OCI-LY7 (cell line): Measurements from ENCODE around the gene CSH2.

Experiments used
- CTCF ChIP-seq: fragments of 200-600 bp; sonication (generic); conservative IDR thresholded peaks from 2 replicates; pipeline ENCODE4 v1.5.1; 2014; ENCODE audit warnings: mild to moderate bottlenecking, antibody characterized with exemption, low read length, moderate library complexity, mixed read lengths
- EZH2phosphoT487 ChIP-seq: fragments of 200-600 bp; sonication (generic); IDR thresholded peaks from 2 replicates; pipeline ENCODE4 v1.6.1; 2018; ENCODE audit warnings: low read depth, borderline replicate concordance, mild to moderate bottlenecking, mixed run types, antibody characterized with exemption, low read length, moderate library complexity, mixed read lengths

DNA sequence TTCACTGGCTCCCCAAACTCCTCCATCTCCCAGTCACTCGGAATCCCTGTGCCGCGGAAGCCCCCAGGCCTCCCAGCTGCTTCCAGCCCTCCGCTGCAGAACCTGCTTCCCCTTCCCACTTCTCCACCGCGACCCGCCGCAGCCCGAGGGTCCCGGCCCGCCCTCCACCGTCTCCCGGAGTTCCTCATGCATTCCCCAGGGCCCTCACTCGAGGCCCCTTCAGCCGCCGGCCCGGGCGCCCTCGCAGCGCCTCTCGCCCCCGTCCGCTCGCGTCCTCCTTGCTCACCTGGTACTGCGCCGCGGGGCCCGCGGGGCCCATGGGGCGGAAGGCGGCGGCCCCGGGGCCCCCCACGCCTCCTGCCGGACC lies 31.3 kb downstream of the CSH2 start:
- TF ChIP-seq CTCF (no peak), EZH2phosphoT487 (no peak)
